Common myeloid progenitor, CD34-positive (primary cell): Measurements from ENCODE around the gene RPTN.

ENCODE experiments used
- CTCF ChIA-PET: fragments of 350-600 bp; sonication (Branson Sonifier 250); formaldehyde crosslinking; loops from one replicate; lab custom pipeline; 2021; ENCODE audit warnings: antibody characterized with exemption; lab: Charles Lee
- POLR2A ChIA-PET: fragments of 350-600 bp; sonication (Branson Sonifier 250); formaldehyde crosslinking; loops from one replicate; lab custom pipeline; 2021; ENCODE audit warnings: antibody characterized with exemption; lab: Charles Lee
- DNase-seq, 3 donors: peaks; one replicate each; pipeline versions ENCODE4 v3.0.0 to v3.0.0-alpha.2; 2013
- H3K27ac ChIP-seq, 2 experiments: 1 replicate in 1 of 2; 2 replicates in 1 of 2; pipeline ENCODE4 v1.7.0; 2013; ENCODE audit warnings: inconsistent platforms in 2 of 2, low read length in 2 of 2, mild to moderate bottlenecking in 2 of 2, low read depth in 1 of 2, moderate library complexity in 1 of 2; ENCODE audit not compliant: severe bottlenecking in 2 of 2, insufficient read depth in 1 of 2, poor library complexity in 1 of 2
- H3K27me3 ChIP-seq, 5 experiments: replicated peaks in 2 of 5; 1 replicate in 3 of 5; 2 replicates in 2 of 5; pipeline versions ENCODE4 v1.6.1 to v1.7.0; 2013; ENCODE audit warnings: low read length in 4 of 5, mild to moderate bottlenecking in 2 of 5, moderate library complexity in 2 of 5, inconsistent platforms in 1 of 5; ENCODE audit not compliant: insufficient read depth in 5 of 5, control insufficient read depth in 4 of 5
- H3K36me3 ChIP-seq, 4 experiments: 1 replicate in 2 of 4; 2 replicates in 2 of 4; pipeline versions ENCODE4 v1.6.1 to v1.7.0; 2013; ENCODE audit warnings: low read length in 3 of 4, control low read depth in 1 of 4, mild to moderate bottlenecking in 1 of 4; ENCODE audit not compliant: control insufficient read depth in 4 of 4, insufficient read depth in 4 of 4
- H3K4me1 ChIP-seq, 4 experiments: 1 replicate in 3 of 4; 2 replicates in 1 of 4; pipeline versions ENCODE4 v1.6.1 to v1.7.1; 2013; ENCODE audit warnings: low read length in 3 of 4, mild to moderate bottlenecking in 3 of 4, control low read depth in 1 of 4, inconsistent platforms in 1 of 4, moderate library complexity in 1 of 4; ENCODE audit not compliant: control insufficient read depth in 4 of 4, insufficient read depth in 4 of 4; ENCODE audit errors: control extremely low read depth in 1 of 4
- H3K4me3 ChIP-seq, 7 experiments: 1 replicate in 4 of 7; 2 replicates in 3 of 7; pipeline versions ENCODE4 v1.5.1 to v1.7.0; 2013; ENCODE audit warnings: mild to moderate bottlenecking in 7 of 7, low read length in 6 of 7, moderate library complexity in 6 of 7, inconsistent platforms in 2 of 7, low read depth in 2 of 7, control low read depth in 1 of 7; ENCODE audit not compliant: insufficient read depth in 4 of 7, control insufficient read depth in 1 of 7; ENCODE audit errors: extremely low read depth in 1 of 7
- H3K9me3 ChIP-seq, 5 experiments: 1 replicate in 4 of 5; 2 replicates in 1 of 5; pipeline versions ENCODE4 v1.6.1 to v1.7.1; 2013; ENCODE audit warnings: low read length in 4 of 5, mild to moderate bottlenecking in 2 of 5, inconsistent platforms in 1 of 5, low read depth in 1 of 5, moderate library complexity in 1 of 5; ENCODE audit not compliant: control insufficient read depth in 4 of 5, insufficient read depth in 2 of 5; ENCODE audit errors: control extremely low read depth in 1 of 5
- WGBS: methylation state at CpG from one replicate; pipeline ENCODE4 v1.1.5; 2013; ENCODE audit not compliant: insufficient coverage; 5-methylcytosine and 5-hydroxymethylcytosine counted together

The RPTN gene

GRCh38 chr1:152109231-152109997 lies 49.6 kb downstream of the RPTN start:
- Histone ChIP-seq H3K4me3 (peak overlapping the region in 4 of 7 experiments; percentile 26 to 74 (median 48)), H3K4me1 (peaks cover 3 to 57% (median 51%) of the 10 kb centered on the region in 4 experiments), H3K36me3 (no peaks in the 10 kb centered on the region), H3K9me3 (peaks cover 0 to 30% (median 12%) of the 10 kb centered on the region in 5 experiments), H3K27ac (no peak overlapping the region), H3K27me3 (peaks cover 22 to 99% (median 73%) of the 10 kb centered on the region in 5 experiments)
- ChIA-PET CTCF (interaction anchor here (1.0 to 1.2 kb wide), 2 partner anchors 7 to 76 kb away, joined by 3 to 5 read pairs; no protein-coding TSS in a partner anchor), POLR2A (interaction anchor here (0.5 to 0.7 kb wide), 2 partner anchors 27 to 75 kb away, joined by 3 to 4 read pairs; no protein-coding TSS in a partner anchor)
- WGBS, result 6% methylated on average over 31 of the region's 31 CpGs
- DNase-seq, result peak in 1 of 3 donors; percentile 31

- Histone ChIP-seq H3K27me3 (peaks cover 17 to 99% (median 70%) of the 10 kb centered on the region in 5 experiments), H3K36me3 (no peaks in the 10 kb centered on the region), H3K9me3 (peaks cover 0 to 30% (median 12%) of the 10 kb centered on the region in 5 experiments), H3K27ac (no peak overlapping the region), H3K4me3 (peak overlapping the region in 4 of 7 experiments; percentile 49 to 69 (median 58)), H3K4me1 (peaks cover 3 to 57% (median 51%) of the 10 kb centered on the region in 4 experiments)
- POLR2A ChIA-PET, result interaction anchor here (0.7 kb wide), 1 partner anchor 75 kb away, joined by 4 read pairs; no protein-coding TSS in a partner anchor
- no peak for DNase-seq
- 13% methylated on average over 28 of the region's 28 CpGs for WGBS
- CTCF ChIA-PET, result interaction anchor here (1.0 to 1.9 kb wide), 4 partner anchors 8 to 80 kb away, joined by 3 to 5 read pairs (median 4); no protein-coding TSS in a partner anchor
Observed at GRCh38 chr1:152108882-152109222, 50.2 kb downstream of the RPTN start.

- Histone ChIP-seq H3K36me3 (no peaks in the 10 kb centered on the region), H3K9me3 (peaks cover 0 to 30% (median 12%) of the 10 kb centered on the region in 5 experiments), H3K4me1 (peaks cover 3 to 57% (median 51%) of the 10 kb centered on the region in 4 experiments), H3K4me3 (peak overlapping the region in 6 of 7 experiments; percentile 21 to 69 (median 50)), H3K27ac (no peak overlapping the region), H3K27me3 (peaks cover 15 to 98% (median 67%) of the 10 kb centered on the region in 5 experiments)
- 6% methylated on average over 67 of the region's 67 CpGs for WGBS
- peak in 2 of 3 donors; percentile 23 to 41 for DNase-seq
- POLR2A ChIA-PET, result interaction anchor here (0.7 kb wide), 1 partner anchor 74 kb away, joined by 4 read pairs; no protein-coding TSS in a partner anchor
- CTCF ChIA-PET, result interaction anchor here (1.0 to 1.9 kb wide), 4 partner anchors 9 to 81 kb away, joined by 3 to 4 read pairs (median 4); no protein-coding TSS in a partner anchor
Observed at GRCh38 chr1:152107984-152108881, 50.8 kb downstream of the RPTN start.

GRCh38 chr1:152107031-152107983 lies 51.7 kb downstream of the RPTN start:
- no peaks in the 10 kb centered on the region for H3K36me3 ChIP-seq
- H3K9me3 ChIP-seq, result peaks cover 0 to 30% (median 12%) of the 10 kb centered on the region in 5 experiments
- POLR2A ChIA-PET, result no interaction called here
- H3K4me3 ChIP-seq, result peak overlapping the region in 4 of 7 experiments; percentile 49 to 69 (median 58)
- peaks cover 0 to 50% (median 43%) of the 10 kb centered on the region in 4 experiments for H3K4me1 ChIP-seq
- H3K27me3 ChIP-seq, result peaks cover 10 to 98% (median 57%) of the 10 kb centered on the region in 5 experiments
- 10% methylated on average over 39 of the region's 41 CpGs for WGBS
- CTCF ChIA-PET, result interaction anchor here (1.0 to 1.9 kb wide), 3 partner anchors 57 to 82 kb away, joined by 3 to 4 read pairs (median 4); no protein-coding TSS in a partner anchor
- H3K27ac ChIP-seq, result no peak overlapping the region
- peak in 2 of 3 donors; percentile 60 to 68 for DNase-seq

- DNase-seq, result no peak
- no CpG with 5 or more reads among the region's 2 CpGs for WGBS
- Histone ChIP-seq H3K9me3 (peaks cover 0 to 24% (median 12%) of the 10 kb centered on the region in 5 experiments), H3K27me3 (peaks cover 12 to 94% (median 47%) of the 10 kb centered on the region in 5 experiments), H3K36me3 (no peaks in the 10 kb centered on the region), H3K27ac (no peak overlapping the region), H3K4me3 (no peak overlapping the region), H3K4me1 (peaks cover 0 to 26% (median 20%) of the 10 kb centered on the region in 4 experiments)
- POLR2A ChIA-PET, result no interaction called here
- CTCF ChIA-PET, result interaction anchor here (0.7 to 1.5 kb wide), 2 partner anchors 82 to 288 kb away, joined by 3 to 6 read pairs; no protein-coding TSS in a partner anchor
Observed at GRCh38 chr1:152104854-152105253, 54.2 kb downstream of the RPTN start.
